Measurements from ENCODE around the gene NDUFS4.

GRCh38 chr5:53569453-53569852 is 9.0 kb downstream of the NDUFS4 start:
- TF ChIP-seq POLR2A (IDR thresholded peaks at IDR 0.05) (no peak), CTCF (IDR thresholded peaks at IDR 0.05) (no peak)

Data from suprapubic skin (tissue), 3 donors.